CD4-positive, alpha-beta T cell treated with Interleukin-17A for 4 hours (primary cell): ENCODE data around the gene POLE.

ENCODE experiments used
- DNase-seq: peaks from one replicate; pipeline ENCODE4 v3.0.0-alpha.2; 2020; ENCODE audit warnings: mixed read lengths

Gene POLE

DNA sequence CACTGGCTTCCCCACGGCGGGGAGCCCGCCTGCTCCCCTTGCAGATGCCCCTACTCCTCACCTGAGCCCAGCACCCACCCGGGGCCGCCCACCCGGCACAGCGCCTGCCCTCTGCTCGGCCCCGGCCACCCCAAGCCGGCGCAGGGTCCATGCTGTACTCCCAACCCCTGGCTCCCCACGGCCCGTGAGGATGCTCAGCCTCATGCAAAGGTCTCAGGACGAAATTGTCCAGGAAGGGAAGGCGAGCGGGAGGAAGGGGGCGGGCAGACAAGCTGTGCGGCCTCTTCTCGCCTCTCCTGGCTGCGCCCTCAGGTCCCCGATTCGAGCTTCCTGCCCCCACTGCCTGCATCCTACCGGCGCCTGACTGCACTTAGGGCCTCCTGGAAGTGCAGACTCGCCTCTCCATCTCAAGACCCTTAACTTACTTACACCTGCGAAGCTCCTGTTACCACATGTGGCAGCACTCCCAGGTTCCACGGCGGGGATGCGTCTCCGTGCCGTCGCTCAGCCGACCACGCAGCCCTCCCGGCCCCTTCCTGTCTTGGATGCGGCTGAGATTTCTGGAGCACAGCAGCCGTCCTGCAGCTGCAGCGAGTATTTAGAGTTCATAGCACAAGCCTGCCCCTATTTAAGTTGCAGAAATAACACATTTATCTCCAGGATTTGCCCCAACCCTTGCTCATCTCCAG is 94.7 kb downstream of the POLE start:
- DNase-seq = no peak

DNA sequence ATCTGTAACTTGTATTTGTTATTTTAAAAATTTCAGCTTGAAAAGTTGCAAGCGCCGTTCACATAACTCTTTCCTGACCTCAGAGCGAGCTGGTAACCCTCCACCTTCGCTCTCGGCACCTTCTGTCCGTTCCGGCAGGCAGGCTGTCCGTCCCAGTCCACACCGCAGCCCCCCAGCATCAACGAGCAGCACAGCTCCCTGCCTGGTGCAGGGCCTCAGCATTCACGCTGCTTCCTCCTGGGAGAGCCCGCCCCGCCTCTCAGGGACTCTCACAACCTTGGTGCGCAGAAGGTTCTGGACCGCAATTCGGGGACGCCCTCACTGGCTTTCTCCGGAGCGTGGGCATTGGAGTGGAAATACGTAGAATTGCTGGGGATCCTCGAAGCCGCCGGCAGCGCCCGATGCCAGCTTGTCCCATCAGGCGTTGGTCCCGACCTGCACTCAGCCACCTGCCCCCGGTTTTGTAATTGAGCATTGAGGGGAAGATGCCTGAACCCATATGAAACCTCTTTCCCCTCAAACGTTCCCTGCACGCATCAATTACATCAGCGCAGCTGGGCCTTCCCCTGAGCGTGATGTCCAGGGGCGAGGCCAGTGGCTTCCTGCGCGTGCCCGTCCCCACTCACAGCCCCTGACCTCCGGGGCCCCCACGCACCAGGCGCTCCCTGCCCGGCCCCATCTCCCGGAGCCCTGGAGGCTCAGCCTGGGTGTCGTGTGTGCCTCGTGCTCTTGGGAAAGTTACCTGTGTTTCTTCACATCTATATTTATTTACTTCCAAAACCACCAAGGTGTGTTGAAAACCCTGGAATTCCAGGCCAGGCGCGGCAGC is 95.8 kb downstream of the POLE start:
- DNase-seq = no peak

DNA sequence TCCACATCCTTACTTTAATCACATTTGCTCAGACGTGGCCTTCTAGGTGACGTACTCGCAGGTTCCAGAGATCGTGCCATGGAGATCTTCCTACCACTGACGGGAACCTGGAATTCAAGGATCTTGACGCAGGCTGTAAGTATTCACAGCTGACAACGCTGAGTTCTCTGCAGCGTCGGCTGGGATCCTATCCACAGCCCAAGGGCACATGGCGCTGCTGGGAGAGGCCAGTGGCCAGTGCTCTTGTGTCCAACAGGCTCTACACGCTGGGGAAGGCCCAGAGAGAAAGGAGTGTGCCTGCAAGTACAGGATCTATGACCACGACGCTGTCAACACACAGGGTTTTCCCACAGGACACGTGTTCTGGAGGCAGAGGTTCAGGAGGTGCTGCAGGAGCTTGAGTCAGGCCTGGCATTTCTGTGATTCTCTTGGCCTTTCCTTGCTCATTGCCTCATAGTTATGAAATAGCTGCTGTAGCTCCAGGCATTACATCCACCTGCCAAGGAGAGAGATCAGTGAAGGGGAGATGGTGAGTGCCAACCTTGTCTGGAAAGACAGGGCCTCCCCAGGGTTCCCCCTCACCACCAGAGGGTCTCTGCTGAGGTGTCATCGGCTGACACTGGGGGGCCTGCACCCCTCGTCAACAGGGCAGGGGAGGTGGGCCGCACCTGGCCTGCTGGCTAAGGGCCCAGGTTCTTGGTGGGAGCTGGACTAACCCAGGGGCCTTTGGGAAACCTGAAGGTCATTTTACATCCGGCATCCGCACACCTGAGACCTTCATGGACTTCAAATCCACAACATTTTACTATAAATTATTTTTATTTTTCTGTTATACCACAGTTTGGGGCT is 98.1 kb downstream of the POLE start:
- no peak for DNase-seq

DNA sequence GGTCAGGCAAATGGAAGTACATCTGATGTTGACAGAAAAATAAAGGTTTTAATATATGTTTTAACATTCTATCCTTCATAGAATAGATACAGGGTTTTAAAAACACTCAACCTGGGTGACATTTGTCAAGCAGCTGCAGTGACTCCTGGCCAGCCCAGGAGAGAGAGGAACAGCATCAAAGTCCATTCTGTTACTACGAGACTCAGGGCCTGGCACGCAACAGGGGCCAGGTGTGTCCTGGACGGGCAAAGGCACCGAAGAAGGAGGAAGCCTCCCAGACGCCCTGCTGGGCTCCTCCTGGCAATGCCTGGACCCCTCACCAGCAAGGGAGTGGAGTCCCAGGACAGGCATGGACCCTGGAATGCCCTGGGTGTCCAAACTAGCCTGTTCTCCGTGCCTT is 98.8 kb downstream of the POLE start:
- no peak for DNase-seq

DNA sequence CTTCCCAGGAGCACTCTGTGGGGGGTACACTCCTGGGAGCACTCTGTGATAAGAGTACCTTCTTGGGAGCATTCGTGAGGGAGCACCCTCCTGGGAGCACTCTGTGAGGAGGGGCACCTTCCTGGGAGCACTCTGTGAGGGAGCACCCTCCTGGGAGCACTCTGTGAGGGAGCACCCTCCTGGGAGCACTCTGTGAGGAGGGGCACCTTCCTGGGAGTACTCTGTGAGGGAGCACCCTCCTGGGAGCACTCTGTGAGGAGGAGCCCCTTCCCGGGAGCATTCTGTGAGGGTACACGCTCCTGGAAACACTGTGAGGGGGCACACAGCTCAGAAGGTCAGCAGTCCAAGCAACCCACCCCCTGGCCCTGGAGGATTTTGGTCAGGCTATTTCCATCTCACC is 99.4 kb downstream of the POLE start:
- DNase-seq = no peak

DNA sequence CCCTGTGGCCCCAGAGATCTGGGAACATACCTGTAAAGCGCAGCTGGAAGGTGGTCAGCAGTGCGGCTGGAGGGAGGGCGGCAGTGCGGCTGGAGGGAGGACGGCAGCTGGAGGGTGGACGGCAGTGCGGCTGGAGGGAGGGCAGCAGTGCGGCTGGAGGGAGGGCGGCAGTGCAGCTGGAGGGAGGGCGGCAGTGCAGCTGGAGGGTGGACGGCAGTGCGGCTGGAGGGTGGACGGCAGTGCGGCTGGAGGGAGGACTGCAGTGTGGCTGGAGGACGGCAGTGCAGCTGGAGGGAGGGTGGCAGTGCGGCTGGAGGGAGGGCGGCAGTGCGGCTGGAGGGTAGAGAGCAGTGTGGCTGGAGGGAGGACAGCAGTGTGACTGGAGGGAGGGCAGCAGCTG is 100.2 kb downstream of the POLE start:
- no peak for DNase-seq

DNA sequence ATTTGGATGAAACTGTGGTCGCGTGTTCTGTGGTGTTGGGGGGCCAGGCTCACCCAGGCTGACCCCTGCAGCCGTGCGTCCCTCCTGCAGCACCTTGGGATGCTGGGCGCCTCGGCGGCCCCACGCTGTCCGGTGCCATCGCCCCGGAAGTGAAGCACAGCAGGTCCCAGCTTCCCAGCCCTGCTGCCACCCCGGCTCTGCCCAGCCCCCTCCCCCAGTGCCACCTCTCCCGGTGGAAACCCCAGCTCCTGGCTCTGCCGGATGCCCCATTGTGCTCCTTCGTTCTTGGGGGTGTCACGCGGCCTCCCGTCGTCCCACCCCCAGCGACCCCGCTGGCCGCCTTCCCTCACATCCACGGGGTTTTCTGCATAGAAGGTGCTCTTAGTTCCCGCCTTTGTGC is 102.0 kb downstream of the POLE start:
- no peak for DNase-seq

DNA sequence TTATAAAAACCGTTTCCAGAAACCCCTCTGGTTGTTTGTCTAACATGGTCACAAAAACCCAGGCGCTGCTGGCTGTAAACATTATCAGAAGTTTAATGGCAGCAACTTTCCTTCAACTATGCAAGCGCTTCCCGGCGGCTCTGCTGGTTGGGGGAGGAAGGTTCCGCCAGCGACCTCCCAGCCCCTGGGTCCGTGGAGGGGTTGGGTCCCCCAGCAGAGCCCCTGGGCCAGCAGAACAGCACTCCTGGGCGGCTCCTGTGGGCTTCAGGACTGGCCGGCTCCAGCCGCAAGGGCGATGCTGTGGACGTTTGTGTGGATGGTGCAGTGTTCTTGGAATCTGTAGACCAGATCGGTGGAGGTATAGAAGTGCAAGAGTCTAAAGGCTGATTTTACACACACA is 102.7 kb downstream of the POLE start:
- DNase-seq = no peak

DNA sequence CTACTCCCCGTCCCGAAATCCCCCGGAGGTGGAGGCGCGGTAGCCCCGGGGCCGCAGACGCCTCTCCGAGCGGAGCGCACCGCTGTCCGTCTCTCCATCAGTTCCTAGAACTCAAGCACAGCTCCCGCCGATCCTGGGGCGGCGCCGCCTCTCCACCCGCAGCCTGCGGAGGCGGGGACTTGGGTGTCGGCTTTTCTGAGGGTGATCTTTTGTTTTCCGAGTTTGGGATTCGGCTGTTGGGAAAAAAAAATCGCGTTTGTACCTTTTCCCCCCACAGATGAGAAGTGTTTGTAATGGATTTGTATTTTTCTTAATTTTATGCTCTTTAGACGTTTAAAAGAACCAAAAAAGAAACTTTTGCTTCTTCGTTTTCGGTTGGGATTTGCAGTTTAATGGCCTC is 103.4 kb downstream of the POLE start:
- DNase-seq = no peak

DNA sequence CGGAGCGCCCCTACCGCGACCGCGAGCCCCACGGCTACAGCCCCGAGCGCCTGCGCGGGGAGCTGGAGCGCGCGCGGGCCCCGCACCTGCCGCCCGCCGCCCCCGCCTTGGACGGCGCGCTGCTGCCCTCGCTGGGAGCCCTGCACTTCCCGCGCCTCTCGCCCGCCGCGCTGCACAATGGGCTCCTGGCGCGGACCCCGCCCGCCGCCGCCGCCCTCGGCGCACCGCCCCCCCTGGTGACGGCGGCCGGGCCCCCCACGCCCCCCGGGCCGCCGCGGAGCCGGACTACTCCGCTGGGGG is 103.8 kb downstream of the POLE start:
- DNase-seq = no peak

DNA sequence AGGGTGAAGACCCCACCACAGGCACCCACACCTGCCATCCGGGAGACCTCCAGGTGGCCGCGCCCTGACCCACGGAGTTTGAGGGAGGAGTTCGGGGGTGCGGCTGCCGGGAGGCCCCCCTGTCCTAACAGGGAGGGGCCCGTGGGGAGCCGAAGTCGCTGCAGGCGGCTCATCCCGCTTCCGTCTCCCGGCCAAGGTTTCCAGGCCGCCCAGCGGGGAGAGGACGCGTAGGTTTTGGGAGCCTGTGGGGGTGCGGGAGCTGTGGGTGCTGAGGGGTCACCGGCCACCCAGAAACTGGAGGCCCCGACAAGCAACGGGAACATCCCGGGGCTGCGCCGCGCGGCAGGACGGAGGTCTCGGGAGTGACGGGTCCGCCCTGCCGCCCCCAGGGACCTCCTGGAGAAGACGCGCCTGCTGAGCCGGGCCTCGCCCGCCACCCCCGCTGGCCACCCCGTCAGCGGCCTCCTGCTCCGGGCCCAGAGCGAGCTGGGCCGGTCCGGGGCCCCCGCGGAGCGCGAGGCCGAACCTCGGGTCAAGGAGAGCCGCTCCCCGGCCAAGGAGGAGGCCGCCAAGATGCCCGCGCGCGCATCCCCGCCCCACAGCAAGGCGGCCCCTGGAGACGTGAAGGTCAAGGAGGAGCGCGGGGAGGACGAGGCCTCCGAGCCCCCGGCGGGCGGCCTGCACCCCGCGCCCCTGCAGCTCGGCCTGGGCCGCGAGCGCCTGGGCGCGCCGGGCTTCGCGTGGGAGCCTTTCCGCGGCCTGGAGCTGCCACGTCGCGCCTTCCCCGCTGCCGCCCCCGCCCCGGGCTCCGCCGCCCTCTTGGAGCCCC is 104.3 kb downstream of the POLE start:
- DNase-seq = no peak

DNA sequence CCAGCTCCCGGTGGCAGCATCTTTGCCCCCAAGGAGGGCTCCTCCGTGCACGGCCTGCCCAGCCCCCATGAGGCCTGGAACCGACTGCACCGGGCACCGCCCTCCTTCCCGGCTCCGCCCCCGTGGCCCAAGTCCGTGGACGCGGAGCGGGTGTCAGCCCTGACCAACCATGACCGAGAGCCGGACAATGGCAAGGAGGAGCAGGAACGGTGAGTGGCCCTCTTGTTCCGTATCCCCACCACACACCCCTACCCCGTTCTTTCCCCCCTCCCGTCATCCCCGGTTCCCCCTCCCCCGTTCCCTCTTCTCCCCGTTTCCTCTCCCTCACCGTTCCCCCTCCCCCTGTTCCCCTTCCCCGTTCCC is 105.1 kb downstream of the POLE start:
- no peak for DNase-seq

DNA sequence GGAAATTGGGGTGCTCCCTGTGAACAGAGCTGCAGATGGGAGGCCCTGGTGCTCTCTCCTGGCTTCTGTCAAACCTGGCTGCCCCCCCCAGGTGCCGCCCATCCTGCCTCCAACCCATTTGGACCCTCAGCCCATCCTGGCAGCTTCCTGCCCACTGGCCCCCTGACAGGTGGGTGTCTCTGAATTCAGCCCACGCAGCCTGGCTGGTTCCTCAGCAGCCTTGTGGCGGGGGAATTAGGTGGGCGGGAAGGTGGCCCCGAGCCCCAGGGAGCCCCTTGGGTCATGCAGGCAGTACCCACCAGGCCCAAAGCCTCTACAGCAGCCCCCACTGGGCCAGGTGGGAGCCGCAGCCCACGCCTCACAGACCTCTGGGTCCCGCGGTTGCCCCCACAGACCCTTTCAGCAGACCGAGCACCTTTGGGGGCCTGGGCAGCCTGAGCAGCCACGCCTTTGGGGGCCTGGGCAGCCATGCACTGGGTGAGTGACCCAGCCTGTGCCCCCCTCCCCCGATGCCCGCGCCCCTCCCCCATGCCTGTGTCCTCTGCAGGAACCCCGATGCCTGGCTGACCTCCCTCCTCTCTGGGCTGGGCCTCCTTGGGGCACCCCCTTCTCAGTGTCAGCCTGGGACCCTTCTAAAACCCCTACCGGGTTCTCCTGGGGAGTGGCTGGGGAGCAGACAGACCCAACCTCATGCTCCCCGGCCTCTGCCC is 105.6 kb downstream of the POLE start:
- no peak for DNase-seq

DNA sequence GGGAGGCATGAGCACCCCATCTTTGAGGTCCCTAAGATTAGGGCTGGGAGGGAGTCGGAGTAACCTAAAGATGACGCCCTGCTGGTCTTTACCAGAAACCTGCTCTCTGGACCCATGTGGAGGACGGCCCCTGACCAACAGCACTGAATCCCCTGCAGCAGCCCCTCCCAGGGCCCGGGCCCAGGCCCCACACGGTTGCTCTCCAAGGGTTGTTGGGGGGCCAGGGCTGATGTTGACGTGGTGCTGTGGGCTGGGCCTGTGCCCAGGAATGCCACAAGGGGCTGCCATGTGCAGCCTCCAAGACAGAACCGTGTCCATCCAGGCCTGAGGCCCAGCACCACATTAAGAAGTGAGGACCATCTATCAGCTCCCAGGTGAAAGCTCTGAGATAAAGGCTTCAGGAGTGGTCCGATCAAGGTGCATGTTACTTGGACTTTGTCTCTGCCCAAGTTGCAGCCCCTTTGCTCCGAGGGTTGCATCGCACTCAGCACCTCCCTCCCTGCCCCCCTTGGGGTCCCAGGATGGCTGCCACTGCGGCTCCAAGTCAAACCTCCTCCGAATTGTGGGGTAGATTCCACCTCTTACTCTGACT is 106.3 kb downstream of the POLE start:
- no peak for DNase-seq

DNA sequence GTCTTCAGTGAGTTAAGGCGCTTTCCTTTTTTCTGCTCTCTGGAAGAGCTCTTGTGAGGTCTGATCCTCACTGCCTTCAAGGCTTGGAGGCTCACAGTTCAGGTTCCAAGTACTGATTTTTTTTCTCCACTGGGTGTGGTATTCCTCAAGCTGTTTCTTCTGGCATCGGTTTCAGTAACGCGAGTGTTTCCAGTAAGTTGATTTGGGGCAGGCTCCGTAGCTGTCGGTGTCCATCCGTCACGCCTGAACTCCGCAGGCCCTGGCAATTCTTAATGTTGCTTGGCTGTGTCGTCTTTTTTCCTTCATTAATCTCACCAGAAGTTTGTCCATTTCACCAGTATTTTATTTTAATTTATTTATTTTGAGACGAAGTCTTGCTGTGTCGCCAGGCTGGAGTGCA is 107.4 kb downstream of the POLE start:
- DNase-seq = no peak

DNA sequence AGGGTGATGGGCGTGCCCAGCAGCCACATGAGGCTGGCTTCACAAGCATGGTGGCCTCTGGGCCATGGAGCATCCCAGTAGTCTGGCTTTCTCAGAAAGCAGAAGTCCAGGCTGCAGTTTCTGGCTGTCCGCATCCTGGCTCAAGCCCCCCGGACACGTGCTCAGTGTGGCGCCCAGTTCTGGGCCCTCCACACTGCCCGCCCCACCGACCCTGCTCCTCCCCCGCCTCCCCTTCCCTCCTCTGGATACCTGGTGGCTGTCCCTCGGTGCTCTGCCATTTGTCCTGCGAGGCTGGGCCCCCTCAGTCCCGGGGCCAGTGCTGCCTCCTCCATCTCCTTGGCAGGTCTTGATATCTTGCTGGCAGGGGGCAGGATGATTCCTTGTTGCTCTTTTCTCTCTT is 108.3 kb downstream of the POLE start:
- no peak for DNase-seq

DNA sequence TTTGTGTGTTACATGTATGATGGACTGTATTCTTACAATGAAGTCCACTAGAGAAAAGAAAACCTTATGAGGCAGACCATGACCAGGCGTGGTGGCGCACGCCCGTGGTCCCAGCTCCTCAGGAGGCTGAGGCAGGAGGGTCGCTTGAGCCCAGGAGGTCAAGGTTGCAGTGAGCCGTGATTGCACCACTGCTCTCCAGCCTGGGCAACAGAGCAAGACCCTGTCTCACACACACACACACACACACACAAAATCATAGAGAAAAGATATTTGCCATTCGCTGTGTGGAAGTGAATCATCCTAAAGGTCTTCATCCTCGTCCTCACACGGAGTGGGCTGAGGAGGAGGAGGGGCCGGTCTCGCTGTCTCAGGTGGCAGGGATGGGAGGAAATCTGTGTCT is 109.0 kb downstream of the POLE start:
- no peak for DNase-seq

DNA sequence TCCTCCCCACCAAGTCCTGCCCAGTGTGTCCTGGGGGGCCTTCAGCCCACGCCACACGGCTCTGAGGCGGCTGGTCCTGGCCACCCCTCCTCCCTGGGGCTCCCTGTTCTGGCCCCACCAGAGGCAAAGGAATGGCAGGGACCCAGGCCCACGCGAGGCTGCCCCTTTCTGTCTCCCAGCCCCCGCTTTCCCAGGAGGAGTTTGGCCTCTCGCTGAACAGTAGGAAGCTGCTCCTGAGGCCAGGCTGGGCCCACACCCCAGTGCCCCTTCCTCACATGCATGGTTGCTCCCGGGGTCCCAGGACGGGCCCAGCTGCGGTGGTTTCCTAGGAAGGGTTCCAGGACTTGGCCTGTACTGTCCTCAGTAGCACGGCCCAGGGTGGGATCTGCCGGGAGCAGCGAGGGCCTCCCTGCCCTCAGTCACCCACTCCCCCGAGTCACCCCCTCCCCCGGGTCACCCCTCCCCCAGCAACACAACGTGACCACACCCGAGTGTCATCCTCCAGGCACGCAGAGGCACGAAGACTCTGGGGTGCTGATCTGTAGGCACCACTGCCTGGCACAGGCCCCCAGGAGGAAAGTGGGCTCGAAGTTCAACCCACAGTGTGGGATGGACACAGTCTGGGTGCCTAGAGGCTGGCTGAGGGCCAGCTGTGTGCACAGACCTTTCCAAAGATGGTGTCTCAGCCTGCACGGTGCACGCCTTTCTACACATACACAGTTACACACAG is 109.8 kb downstream of the POLE start:
- no peak for DNase-seq

DNA sequence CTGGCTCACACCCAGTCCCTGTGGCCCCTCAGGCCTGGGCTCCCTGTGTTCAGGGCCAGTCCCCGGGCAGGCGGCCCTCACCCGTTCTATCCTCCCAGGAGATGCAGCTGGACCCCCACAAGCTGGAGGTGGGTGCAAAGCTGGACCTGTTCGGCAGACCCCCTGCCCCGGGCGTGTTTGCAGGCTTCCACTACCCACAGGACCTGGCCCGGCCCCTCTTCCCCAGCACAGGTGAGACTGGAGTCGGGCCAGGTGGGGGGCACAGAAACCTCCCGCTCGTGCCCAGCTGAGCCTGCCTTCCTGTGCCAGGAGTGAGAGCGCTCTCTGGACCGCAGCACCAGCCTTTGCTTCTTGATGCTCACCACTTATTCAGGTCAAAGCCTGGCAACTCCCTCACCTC is 110.4 kb downstream of the POLE start:
- DNase-seq = no peak

DNA sequence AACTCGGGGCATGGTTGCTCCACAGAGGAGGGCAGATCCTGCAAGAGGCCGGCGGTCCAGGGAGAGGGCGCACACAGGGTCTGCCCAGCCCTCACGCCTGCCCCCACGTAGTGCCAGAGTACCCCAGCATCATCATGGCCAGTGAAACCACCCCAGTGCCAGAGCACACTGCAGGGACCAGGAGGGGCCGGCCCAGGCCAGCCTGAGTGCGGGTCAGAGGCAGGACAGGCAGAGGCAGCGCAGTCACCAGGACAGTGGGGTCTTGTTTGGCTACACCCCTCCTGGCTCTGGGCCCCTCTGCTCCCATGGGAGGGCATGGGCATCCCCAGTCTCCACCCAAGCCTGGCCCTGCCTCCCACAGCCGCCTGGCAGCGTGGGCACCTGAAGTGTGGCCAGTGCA is 111.5 kb downstream of the POLE start:
- no peak for DNase-seq

DNA sequence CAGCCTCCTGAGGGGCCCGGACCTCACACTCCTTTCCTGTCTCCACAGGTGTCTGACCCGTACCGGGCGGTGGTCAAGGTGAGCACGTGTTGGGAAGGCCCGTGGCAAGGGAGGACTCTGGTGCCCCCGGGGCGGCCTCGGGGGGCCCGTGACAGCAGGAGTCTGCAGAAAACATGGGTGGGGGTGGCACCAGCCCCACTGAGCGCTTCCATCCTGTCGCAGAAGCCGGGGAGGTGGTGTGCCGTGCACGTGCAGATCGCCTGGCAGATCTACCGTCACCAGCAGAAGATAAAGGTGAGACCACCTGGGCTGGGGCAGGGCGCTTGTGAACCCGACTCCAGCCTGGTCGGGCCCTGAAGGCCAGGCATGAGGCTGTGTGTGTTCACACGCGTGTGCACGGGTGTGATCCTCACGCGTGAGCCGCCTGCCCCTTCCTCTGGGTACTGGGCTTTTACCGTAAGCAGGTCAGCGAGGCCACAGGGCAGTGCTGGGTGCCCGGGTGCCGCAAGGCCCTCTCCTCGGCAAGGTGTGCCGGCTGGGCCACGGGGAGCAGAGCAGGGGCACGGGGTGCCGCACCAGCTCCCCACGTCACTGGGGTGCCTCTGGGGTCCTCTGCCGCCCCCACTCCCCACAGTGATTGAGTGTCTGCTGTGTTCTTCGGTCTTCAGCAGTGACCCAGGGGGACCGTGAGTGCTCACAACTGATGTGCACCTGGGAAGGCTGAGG is 112.7 kb downstream of the POLE start:
- no peak for DNase-seq
